ENCODE data around the gene ZNF20. TPM values are rescaled to one million over a fixed set of nuclear protein-coding genes. Genes with fewer than 3 reads are reported as not detected.

ZNF20 gene
- total RNA-seq, 2 experiments from 2014 or later, result 1.0 to 1.2 TPM

DNA sequence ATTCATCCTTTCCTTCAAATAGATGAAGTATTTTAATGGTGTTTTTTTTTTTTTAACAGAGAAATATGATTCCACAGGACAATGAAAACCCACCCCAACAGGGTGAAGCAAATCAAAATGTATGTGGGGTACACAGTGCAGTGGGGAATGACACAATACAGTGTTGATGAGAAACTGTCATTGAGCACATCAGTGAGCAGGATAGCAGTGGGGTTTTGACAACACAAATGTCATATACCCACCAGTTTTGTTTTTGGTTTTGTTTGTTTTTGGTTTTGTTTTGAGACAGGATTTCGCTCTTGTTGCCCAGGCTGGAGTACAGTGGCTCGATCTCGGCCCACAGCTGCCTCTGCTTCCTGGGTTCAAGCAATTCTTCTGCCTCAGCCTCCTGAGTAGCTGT, 46.4 kb downstream of the ZNF20 start:
- Mint-ChIP-seq H3K27ac (no peak overlapping the region), H3K4me1 (ENCODE audit: low read depth) (peaks cover 12% of the 10 kb centered on the region), H3K27me3 (peaks cover 7% of the 10 kb centered on the region), H3K36me3 (ENCODE audit: low read depth) (peaks cover 6% of the 10 kb centered on the region), H3K9me3 (no peaks in the 10 kb centered on the region), H3K4me3 (no peak overlapping the region)
- H3K4me1 ChIP-seq (ENCODE audit: insufficient read depth, low read length), result peaks cover 13% of the 10 kb centered on the region
- H3K36me3 ChIP-seq (ENCODE audit: insufficient read depth, low read length), result no peaks in the 10 kb centered on the region
- ATAC-seq (ENCODE audit: poor library complexity) (no peak), DNase-seq (no peak)
- H3K4me3 ChIP-seq (ENCODE audit: low read length), result no peak overlapping the region
- H3K27ac ChIP-seq (ENCODE audit: low read depth in 1 of 2, low read length in 2 of 2), result no peak overlapping the region
- TF ChIP-seq, protein P1, sequence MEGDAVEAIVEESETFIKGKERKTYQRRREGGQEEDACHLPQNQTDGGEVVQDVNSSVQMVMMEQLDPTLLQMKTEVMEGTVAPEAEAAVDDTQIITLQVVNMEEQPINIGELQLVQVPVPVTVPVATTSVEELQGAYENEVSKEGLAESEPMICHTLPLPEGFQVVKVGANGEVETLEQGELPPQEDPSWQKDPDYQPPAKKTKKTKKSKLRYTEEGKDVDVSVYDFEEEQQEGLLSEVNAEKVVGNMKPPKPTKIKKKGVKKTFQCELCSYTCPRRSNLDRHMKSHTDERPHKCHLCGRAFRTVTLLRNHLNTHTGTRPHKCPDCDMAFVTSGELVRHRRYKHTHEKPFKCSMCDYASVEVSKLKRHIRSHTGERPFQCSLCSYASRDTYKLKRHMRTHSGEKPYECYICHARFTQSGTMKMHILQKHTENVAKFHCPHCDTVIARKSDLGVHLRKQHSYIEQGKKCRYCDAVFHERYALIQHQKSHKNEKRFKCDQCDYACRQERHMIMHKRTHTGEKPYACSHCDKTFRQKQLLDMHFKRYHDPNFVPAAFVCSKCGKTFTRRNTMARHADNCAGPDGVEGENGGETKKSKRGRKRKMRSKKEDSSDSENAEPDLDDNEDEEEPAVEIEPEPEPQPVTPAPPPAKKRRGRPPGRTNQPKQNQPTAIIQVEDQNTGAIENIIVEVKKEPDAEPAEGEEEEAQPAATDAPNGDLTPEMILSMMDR (IDR thresholded peaks at IDR 0.05), result no peak
- intact Hi-C loops (cut with DNase I, micrococcal nuclease), result loop anchor here in 1 of 2 experiments (5.0 kb wide), 1 partner anchor 49 kb away; the partner anchor contains the start of gene ZNF20
- no peaks in the 10 kb centered on the region for H3K27me3 ChIP-seq (ENCODE audit: control insufficient read depth in 1 of 2, insufficient read depth in 2 of 2, low read length in 2 of 2)
- ChIA-PET POLR2A (no interaction called here), CTCF (no interaction called here)
- peaks cover 0 to 5% of the 10 kb centered on the region in 2 experiments for H3K9me3 ChIP-seq (ENCODE audit: control insufficient read depth in 1 of 2, insufficient read depth in 1 of 2, low read length in 2 of 2)

DNA sequence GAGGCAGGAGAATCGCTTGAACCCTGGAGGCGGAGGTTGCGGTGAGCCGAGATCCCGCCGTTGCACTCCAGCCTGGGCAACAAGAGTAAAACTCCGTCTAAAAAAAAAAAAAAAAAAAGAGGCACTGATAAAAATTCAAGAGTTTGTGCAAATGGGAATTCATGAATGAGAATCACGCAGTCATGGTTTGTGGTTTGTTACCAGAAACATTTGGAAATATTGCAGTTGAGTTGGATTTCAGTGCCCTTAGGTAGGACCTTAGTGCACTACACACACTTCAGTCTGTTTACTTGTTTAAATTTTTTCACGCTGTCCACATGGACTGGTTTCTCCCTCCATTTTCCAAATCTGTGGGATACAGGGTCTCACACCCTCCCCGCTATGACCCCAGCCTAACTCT, 47.2 kb downstream of the ZNF20 start:
- ATAC-seq (ENCODE audit: poor library complexity) (no peak), DNase-seq (no peak)
- Mint-ChIP-seq H3K36me3 (ENCODE audit: low read depth) (peaks cover 6% of the 10 kb centered on the region), H3K27me3 (peaks cover 7% of the 10 kb centered on the region), H3K4me3 (peak overlapping the region; percentile 75), H3K4me1 (ENCODE audit: low read depth) (peaks cover 12% of the 10 kb centered on the region), H3K27ac (no peak overlapping the region), H3K9me3 (no peaks in the 10 kb centered on the region)
- TF ChIP-seq, protein P1 (IDR thresholded peaks at IDR 0.05), result no peak
- Histone ChIP-seq H3K27ac (ENCODE audit: low read depth in 1 of 2, low read length in 2 of 2) (no peak overlapping the region), H3K4me1 (ENCODE audit: insufficient read depth, low read length) (peaks cover 13% of the 10 kb centered on the region), H3K27me3 (ENCODE audit: control insufficient read depth in 1 of 2, insufficient read depth in 2 of 2, low read length in 2 of 2) (no peaks in the 10 kb centered on the region), H3K4me3 (ENCODE audit: low read length) (peak overlapping the region; percentile 55), H3K36me3 (ENCODE audit: insufficient read depth, low read length) (no peaks in the 10 kb centered on the region), H3K9me3 (ENCODE audit: control insufficient read depth in 1 of 2, insufficient read depth in 1 of 2, low read length in 2 of 2) (peaks cover 0 to 3% of the 10 kb centered on the region in 2 experiments)
- POLR2A ChIA-PET, result no interaction called here
- intact Hi-C loops (cut with DNase I, micrococcal nuclease), result loop anchor here in 1 of 2 experiments (5.0 kb wide), 1 partner anchor 49 kb away; the partner anchor contains the start of gene ZNF20
- CTCF ChIA-PET, result no interaction called here

DNA sequence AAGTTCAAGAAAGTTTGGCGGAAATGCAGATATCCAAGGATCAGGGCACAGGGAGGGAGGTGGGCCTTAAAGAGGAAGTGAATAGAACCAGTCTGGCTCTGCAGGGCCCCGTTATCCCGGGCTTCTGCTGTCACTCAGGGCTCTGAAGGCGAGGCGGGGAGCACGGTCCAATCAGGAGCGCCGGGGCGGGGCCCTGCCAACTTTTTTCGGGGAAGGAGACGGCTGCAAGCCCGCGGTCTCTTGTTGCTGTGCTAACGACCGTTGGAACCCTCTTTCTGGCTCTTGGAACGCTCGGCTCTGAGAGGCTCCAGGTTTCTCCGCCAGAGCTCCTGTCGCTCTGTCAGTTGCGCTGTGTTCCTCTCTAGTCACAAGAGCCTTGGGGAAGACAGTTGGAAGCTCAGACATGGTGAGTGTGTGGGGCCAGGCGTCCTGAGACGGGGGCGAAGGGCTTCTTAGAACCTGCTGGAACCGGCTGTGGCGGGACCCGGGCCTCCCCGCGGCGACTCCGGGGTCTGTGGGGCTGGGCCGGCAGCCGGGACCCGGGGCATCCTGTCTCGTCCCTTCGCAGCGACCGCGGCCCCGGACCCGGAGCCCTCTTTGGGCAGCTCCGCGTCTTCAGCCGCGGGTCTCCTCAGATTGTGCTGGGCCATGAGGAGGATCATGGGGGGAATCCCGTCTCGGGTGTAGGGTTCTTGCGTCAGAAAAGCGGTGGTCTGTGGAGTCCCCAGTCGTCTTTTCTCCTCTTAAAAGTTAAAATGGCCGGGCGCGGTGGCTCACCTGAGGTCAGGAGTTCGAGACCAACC, 47.9 kb downstream of the ZNF20 start:
- no peaks in the 10 kb centered on the region for H3K27me3 ChIP-seq (ENCODE audit: control insufficient read depth in 1 of 2, insufficient read depth in 2 of 2, low read length in 2 of 2)
- no peak overlapping the region for H3K27ac Mint-ChIP-seq
- H3K36me3 Mint-ChIP-seq (ENCODE audit: low read depth), result peaks cover 12% of the 10 kb centered on the region
- H3K36me3 ChIP-seq (ENCODE audit: insufficient read depth, low read length), result no peaks in the 10 kb centered on the region
- intact Hi-C loops (cut with DNase I, micrococcal nuclease), result loop anchor here in 1 of 2 experiments (5.0 kb wide), 1 partner anchor 50 kb away; the partner anchor contains the start of gene ZNF20
- TF ChIP-seq, protein P1 (IDR thresholded peaks at IDR 0.05), result no peak
- H3K27ac ChIP-seq (ENCODE audit: low read depth in 1 of 2, low read length in 2 of 2), result no peak overlapping the region
- DNase-seq, result peak in 12 of 14 experiments; percentile 2 to 65 (median 26)
- H3K9me3 Mint-ChIP-seq, result no peaks in the 10 kb centered on the region
- POLR2A ChIA-PET, result interaction anchor here (0.5 kb wide), 1 partner anchor 242 kb away, joined by 3 read pairs; no protein-coding TSS in a partner anchor
- H3K4me3 Mint-ChIP-seq, result peak overlapping the region; percentile 88
- CTCF ChIA-PET, result no interaction called here
- H3K4me1 ChIP-seq (ENCODE audit: insufficient read depth, low read length), result peaks cover 13% of the 10 kb centered on the region
- H3K4me1 Mint-ChIP-seq (ENCODE audit: low read depth), result peaks cover 12% of the 10 kb centered on the region
- peaks cover 7% of the 10 kb centered on the region for H3K27me3 Mint-ChIP-seq
- H3K9me3 ChIP-seq (ENCODE audit: control insufficient read depth in 1 of 2, insufficient read depth in 1 of 2, low read length in 2 of 2), result no peaks in the 10 kb centered on the region
- peak overlapping the region; percentile 55 for H3K4me3 ChIP-seq (ENCODE audit: low read length)
- peak; percentile 65 for ATAC-seq (ENCODE audit: poor library complexity)

All from CD4-positive, alpha-beta T cell (primary cell).